HG02588 (cell line): ENCODE data around the gene HLA-DQB1.

ENCODE experiments used
- ATAC-seq: cut with Tn5 transposase; IDR thresholded peaks from one replicate; pipeline ENCODE4 v1.9.1; 2021; ENCODE audit warnings: mild to moderate bottlenecking, moderate library complexity; ENCODE audit not compliant: unreplicated experiment

Gene HLA-DQB1

GRCh38 chr6:32627831-32628230, 38.6 kb downstream of the HLA-DQB1 start:
- no peak for ATAC-seq

- no peak for ATAC-seq
These were observed 39.2 kb downstream of the HLA-DQB1 start for GRCh38 chr6:32627249-32627648.

- no peak for ATAC-seq
These were observed 41.3 kb downstream of the HLA-DQB1 start for GRCh38 chr6:32625137-32625536.

- ATAC-seq, result no peak
These were observed 41.9 kb downstream of the HLA-DQB1 start for GRCh38 chr6:32624565-32624964.

GRCh38 chr6:32623693-32624092, 42.8 kb downstream of the HLA-DQB1 start:
- ATAC-seq, result no peak

GRCh38 chr6:32622545-32623401, 43.7 kb downstream of the HLA-DQB1 start:
- ATAC-seq, result peak; percentile 63

- no peak for ATAC-seq
These were observed 45.1 kb downstream of the HLA-DQB1 start for GRCh38 chr6:32621372-32621771.

GRCh38 chr6:32617751-32618150, 48.7 kb downstream of the HLA-DQB1 start:
- ATAC-seq, result no peak

- ATAC-seq, result no peak
These were observed 50.4 kb downstream of the HLA-DQB1 start for GRCh38 chr6:32615885-32616532.

GRCh38 chr6:32614366-32615081, 51.9 kb downstream of the HLA-DQB1 start:
- no peak for ATAC-seq

- ATAC-seq, result no peak
These were observed 53.0 kb downstream of the HLA-DQB1 start for GRCh38 chr6:32613475-32613874.

- ATAC-seq, result no peak
These were observed 55.7 kb downstream of the HLA-DQB1 start for GRCh38 chr6:32610682-32611296.

GRCh38 chr6:32609731-32610640, 56.5 kb downstream of the HLA-DQB1 start:
- peak; percentile 92 for ATAC-seq
